GM06990 (cell line): ENCODE measurements around the gene DDAH1.

ENCODE experiments used
- DNase-seq: peaks from one replicate; pipeline ENCODE4 v3.0.0-alpha.2; 2011; ENCODE audit not compliant: insufficient read length; ENCODE audit errors: extremely low read depth
- H3K27me3 ChIP-seq: replicated peaks from 2 replicates; pipeline ENCODE4 v1.6.0; 2011; ENCODE audit warnings: low read length; ENCODE audit not compliant: control insufficient read depth, insufficient read depth
- H3K36me3 ChIP-seq: 2 replicates; pipeline ENCODE4 v1.5.1; 2011; ENCODE audit warnings: low read length; ENCODE audit not compliant: control insufficient read depth, insufficient read depth
- H3K4me3 ChIP-seq: replicated peaks from 2 replicates; pipeline ENCODE4 v1.5.1; 2011; ENCODE audit warnings: low read depth, mild to moderate bottlenecking, control low read depth, low read length
- TF ChIP-seq, protein P1 (sequence below): IDR thresholded peaks from 2 replicates; pipeline ENCODE4 v1.5.1; 2011; ENCODE audit warnings: low read length, control low read depth, mild to moderate bottlenecking, inconsistent platforms; ENCODE audit not compliant: insufficient read depth, poor library complexity, severe bottlenecking

Gene DDAH1

DNA sequence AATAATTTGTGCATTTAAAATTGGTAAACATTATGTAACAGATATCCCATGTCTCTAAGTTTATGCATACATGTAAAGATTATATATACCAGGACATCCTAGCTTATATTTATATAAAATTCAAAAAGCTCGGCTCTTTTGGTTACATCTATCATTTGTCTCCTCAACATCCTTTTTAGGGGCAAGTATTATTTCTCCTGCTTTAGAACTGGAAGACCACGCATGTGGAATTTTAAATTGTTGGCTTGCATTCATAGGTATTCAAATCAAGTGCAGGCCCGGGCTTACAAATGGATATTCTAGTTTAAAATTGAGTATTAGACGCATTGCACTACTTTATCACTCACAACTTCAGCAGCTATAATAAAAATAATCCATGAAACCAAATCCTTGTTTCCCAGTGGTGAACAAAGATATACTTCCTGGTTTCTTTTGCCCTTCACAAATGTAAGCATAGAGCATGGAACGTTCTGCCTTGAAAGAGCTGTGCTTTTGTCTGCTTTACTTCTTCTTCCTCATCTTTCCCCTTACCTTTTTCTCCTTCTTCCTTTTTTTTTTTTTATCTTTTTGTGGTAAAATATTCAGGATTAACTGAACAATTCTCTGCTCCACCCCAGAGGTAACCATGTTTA lies 57.1 kb downstream of the DDAH1 start:
- Histone ChIP-seq H3K36me3 (no peaks in the 10 kb centered on the region), H3K27me3 (no peaks in the 10 kb centered on the region), H3K4me3 (no peak overlapping the region)
- TF ChIP-seq, protein P1, sequence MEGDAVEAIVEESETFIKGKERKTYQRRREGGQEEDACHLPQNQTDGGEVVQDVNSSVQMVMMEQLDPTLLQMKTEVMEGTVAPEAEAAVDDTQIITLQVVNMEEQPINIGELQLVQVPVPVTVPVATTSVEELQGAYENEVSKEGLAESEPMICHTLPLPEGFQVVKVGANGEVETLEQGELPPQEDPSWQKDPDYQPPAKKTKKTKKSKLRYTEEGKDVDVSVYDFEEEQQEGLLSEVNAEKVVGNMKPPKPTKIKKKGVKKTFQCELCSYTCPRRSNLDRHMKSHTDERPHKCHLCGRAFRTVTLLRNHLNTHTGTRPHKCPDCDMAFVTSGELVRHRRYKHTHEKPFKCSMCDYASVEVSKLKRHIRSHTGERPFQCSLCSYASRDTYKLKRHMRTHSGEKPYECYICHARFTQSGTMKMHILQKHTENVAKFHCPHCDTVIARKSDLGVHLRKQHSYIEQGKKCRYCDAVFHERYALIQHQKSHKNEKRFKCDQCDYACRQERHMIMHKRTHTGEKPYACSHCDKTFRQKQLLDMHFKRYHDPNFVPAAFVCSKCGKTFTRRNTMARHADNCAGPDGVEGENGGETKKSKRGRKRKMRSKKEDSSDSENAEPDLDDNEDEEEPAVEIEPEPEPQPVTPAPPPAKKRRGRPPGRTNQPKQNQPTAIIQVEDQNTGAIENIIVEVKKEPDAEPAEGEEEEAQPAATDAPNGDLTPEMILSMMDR = no peak
- DNase-seq = no peak

DNA sequence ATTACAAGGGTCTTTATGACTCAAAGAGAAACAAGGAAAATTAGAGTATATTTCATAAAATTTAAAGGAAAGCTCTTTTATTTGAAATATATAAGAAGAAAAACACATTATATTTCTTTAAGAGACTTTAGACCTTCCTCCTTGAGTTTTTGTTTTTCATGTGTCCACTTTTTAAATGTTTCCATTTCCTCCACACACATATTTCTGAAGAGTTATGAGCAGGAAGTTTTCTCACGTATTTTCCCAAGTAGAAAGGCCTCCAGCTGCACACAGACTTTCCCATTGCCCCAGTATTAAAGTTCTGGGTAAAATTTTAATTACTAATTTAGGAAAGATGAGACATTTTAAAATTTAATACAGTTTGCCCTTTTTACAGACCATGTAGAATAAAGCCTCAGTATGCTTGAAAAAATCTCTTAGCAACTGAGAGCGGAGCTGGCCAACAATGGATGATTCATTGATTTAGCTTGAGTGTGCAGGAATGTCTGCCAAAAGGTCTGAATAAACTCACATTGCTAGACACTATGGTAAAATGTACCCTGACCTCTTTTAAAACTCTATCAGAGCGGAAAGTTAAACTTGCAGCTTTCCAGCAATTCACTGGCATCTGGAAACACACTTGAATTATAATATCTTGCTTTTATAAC lies 57.9 kb downstream of the DDAH1 start:
- H3K4me3 ChIP-seq = no peak overlapping the region
- no peaks in the 10 kb centered on the region for H3K27me3 ChIP-seq
- TF ChIP-seq, protein P1 = no peak
- no peaks in the 10 kb centered on the region for H3K36me3 ChIP-seq
- DNase-seq = no peak

DNA sequence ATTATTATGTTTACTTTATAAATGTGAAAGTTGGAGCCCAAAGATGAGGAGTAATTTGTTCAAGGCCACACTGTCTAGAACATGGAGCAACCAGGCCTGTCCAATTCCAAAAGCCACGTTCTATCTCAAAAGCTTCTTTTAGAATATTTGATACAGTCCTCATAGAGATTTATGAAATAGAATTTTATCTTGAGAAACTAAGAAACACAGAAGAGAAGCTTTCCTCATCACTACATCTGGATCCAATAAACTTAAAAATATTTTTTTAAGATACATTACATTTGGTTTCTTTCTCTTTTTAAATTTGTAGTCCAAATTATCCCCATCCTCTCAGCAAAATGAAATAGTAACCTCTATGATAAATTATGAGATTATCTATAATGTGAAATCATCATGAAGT lies 58.9 kb downstream of the DDAH1 start:
- no peaks in the 10 kb centered on the region for H3K27me3 ChIP-seq
- no peak overlapping the region for H3K4me3 ChIP-seq
- TF ChIP-seq, protein P1 = no peak
- H3K36me3 ChIP-seq = no peaks in the 10 kb centered on the region
- DNase-seq = no peak

DNA sequence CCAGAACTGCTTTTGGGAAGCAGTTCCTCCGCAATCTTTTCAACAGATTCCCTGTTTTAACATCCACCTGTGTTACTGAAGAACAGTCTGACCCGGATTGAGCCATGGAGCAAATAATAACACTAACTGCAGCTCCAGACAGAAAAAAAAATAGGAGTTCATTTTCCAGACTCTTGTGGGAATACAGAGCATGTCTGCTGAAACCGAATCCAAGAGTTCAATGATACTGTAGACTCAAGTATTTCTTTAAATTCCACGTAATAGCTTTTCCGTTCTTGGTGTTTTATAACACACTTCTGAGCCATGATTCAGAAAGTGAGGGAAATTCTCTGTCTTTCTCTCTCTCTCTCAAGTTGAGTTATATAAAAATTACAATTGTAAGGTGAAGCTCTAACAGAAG lies 60.6 kb downstream of the DDAH1 start:
- no peak for DNase-seq
- no peaks in the 10 kb centered on the region for H3K36me3 ChIP-seq
- no peaks in the 10 kb centered on the region for H3K27me3 ChIP-seq
- TF ChIP-seq, protein P1 = no peak
- H3K4me3 ChIP-seq = no peak overlapping the region

DNA sequence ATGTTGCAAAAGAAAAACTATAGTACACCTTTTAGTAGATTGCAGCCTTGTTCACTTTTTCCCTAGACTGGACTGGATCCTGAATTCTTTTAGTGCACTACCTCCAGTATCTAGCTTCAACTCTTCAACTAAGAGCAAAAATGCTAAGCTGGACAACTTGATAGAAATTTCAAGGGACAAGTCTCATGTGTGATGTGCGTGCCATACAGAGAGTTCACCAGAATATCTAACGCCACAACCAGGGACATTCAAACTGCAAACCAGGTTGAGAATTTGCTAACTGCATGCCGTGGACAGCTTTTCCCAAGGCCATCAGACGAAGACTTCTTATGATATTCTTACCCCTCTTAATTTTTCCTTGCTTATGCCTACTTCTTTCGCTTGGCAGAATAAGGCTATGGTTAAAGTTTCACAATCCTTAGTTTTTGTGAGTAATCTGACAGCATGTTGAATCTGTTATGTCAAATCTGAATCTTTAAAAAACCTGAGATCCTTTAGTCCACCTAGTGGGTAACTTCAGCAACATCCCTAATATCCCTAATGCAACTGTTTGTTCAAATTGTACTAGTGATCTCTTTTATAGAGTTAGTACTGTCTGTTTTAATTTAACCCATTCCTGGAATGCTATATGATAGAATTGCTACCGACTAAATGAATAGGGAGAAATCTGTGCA lies 66.4 kb downstream of the DDAH1 start:
- TF ChIP-seq, protein P1 = peak; percentile 15
- H3K36me3 ChIP-seq = no peaks in the 10 kb centered on the region
- DNase-seq = no peak
- H3K4me3 ChIP-seq = no peak overlapping the region
- no peaks in the 10 kb centered on the region for H3K27me3 ChIP-seq
